A673 (cell line): ENCODE data around the gene AMPH. TPM values are rescaled to one million over a fixed set of nuclear protein-coding genes. Genes with fewer than 3 reads are reported as not detected.

ENCODE experiments used
- BruUV-seq: library from RNA; stranded (reverse); fragments of 400-500 nt; replicated peaks from 2 replicates; lab custom pipeline; 2021; lab: Mats Ljungman, UMichigan
- CTCF ChIA-PET: fragments of 300-600 bp; sonication (Branson Sonifier 250); formaldehyde crosslinking; loops from one replicate; lab custom pipeline; 2022; ENCODE audit warnings: antibody characterized with exemption; lab: Charles Lee
- POLR2A ChIA-PET: fragments of 300-600 bp; sonication (Branson Sonifier 250); formaldehyde crosslinking; loops from one replicate; lab custom pipeline; 2022; ENCODE audit warnings: antibody characterized with exemption; ENCODE audit not compliant: low non-redundant PET; lab: Charles Lee
- DNase-seq: peaks from one replicate; pipeline ENCODE4 v3.0.0-alpha.2; 2015; ENCODE audit warnings: low spot score
- H3K27ac ChIP-seq: fragments of 200-600 bp; sonication (generic); 2 replicates; pipeline ENCODE4 v1.5.1; 2016; ENCODE audit warnings: mixed run types, low read depth, mild to moderate bottlenecking, mixed read lengths, antibody characterized with exemption, low read length; ENCODE audit not compliant: poor library complexity, severe bottlenecking
- H3K27me3 ChIP-seq: fragments of 200-600 bp; sonication (generic); replicated peaks from 2 replicates; pipeline ENCODE4 v1.6.1; 2017; ENCODE audit warnings: mixed run types, low read depth, mild to moderate bottlenecking, mixed read lengths, antibody characterized with exemption, low read length; ENCODE audit not compliant: insufficient read depth, poor library complexity
- H3K36me3 ChIP-seq: fragments of 200-600 bp; sonication (generic); 2 replicates; pipeline ENCODE4 v1.6.1; 2016; ENCODE audit warnings: mixed run types, mild to moderate bottlenecking, mixed read lengths, antibody characterized with exemption, low read length; ENCODE audit not compliant: insufficient read depth, poor library complexity, severe bottlenecking
- H3K4me1 ChIP-seq: fragments of 200-600 bp; sonication (generic); 2 replicates; pipeline ENCODE4 v1.6.1; 2017; ENCODE audit warnings: mixed run types, mild to moderate bottlenecking, mixed read lengths, antibody characterized with exemption, low read length; ENCODE audit not compliant: insufficient read depth, poor library complexity, severe bottlenecking
- H3K4me3 ChIP-seq: fragments of 200-600 bp; sonication (generic); 2 replicates; pipeline ENCODE4 v1.5.1; 2016; ENCODE audit warnings: low read depth, mixed run types, mild to moderate bottlenecking, mixed read lengths, low read length; ENCODE audit not compliant: poor library complexity, severe bottlenecking
- H3K9me3 ChIP-seq: fragments of 200-600 bp; sonication (generic); 2 replicates; pipeline ENCODE4 v1.6.1; 2016; ENCODE audit warnings: mixed run types, low read depth, mild to moderate bottlenecking, mixed read lengths, antibody characterized with exemption, low read length; ENCODE audit not compliant: poor library complexity, severe bottlenecking
- CTCF ChIP-seq: fragments of 300-800, 200-600 bp; sonication (generic); conservative IDR thresholded peaks from 2 replicates; pipeline ENCODE4 v1.5.1; 2017; ENCODE audit warnings: low read depth, mild to moderate bottlenecking, antibody characterized with exemption, low read length, moderate library complexity, mixed read lengths
- EZH2 ChIP-seq: fragments of 200-600 bp; sonication (generic); IDR thresholded peaks from 2 replicates; pipeline ENCODE4 v1.6.1; 2017; ENCODE audit warnings: borderline replicate concordance, low read depth, mild to moderate bottlenecking, mixed read lengths, antibody characterized with exemption, low read length; ENCODE audit not compliant: poor library complexity, severe bottlenecking
- intact Hi-C: fragments of 100-400 bp; cut with micrococcal nuclease; formaldehyde crosslinking; loops from one replicate; pipeline ENCODE4 v1.10.0; 2022; ENCODE audit not compliant: unreplicated experiment
- total RNA-seq: library from RNA; stranded (reverse); gene quantifications from 2 replicates; pipeline ENCODE4 v1.2.3, GENCODE V29; 2021

AMPH gene
- total RNA-seq, 1 experiment from 2014 or later = 2.1 TPM

DNA sequence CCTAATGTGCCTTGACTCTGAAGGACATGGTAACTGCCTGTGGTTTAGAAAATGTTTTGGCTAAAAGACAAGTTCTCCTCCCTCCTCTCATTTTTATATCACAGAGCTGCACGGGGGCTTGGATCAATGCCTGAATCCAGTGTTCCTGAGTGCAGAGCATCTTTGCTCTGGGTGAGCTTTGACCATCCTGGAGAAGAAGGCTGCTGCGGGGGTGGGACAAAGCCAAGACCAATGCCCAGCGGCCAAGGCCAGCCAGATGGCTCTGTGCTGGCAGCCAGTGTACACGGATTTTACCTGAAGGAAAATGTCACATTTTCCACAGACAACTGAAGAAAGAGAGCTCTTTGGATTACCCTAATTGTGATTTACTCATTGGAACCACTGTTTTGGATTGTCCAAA lies 255.7 kb downstream of the AMPH start:
- no peaks in the 10 kb centered on the region for H3K9me3 ChIP-seq
- CTCF ChIA-PET = interaction anchor here (1.1 kb wide), 1 partner anchor 160 kb away, joined by 4 read pairs; no protein-coding TSS in a partner anchor
- TF ChIP-seq EZH2 (no peak), CTCF (no peak)
- DNase-seq = no peak
- intact Hi-C loops = no loop called here
- H3K4me1 ChIP-seq = no peaks in the 10 kb centered on the region
- H3K27me3 ChIP-seq = no peaks in the 10 kb centered on the region
- no peak overlapping the region for H3K27ac ChIP-seq
- POLR2A ChIA-PET = no interaction called here
- BruUV-seq = no TSS peak
- no peak overlapping the region for H3K4me3 ChIP-seq
- no peaks in the 10 kb centered on the region for H3K36me3 ChIP-seq

GRCh38 chr7:38374507-38374906 lies 256.7 kb downstream of the AMPH start:
- ChIA-PET CTCF (interaction anchor here (1.0 kb wide), 1 partner anchor 39 kb away, joined by 3 read pairs; no protein-coding TSS in a partner anchor), POLR2A (no interaction called here)
- Histone ChIP-seq H3K27ac (no peak overlapping the region), H3K36me3 (no peaks in the 10 kb centered on the region), H3K9me3 (no peaks in the 10 kb centered on the region), H3K27me3 (no peaks in the 10 kb centered on the region), H3K4me3 (no peak overlapping the region), H3K4me1 (no peaks in the 10 kb centered on the region)
- intact Hi-C loops = no loop called here
- no peak for TF ChIP-seq EZH2
- TF ChIP-seq CTCF = peak; percentile 80
- BruUV-seq = no TSS peak
- peak; percentile 57 for DNase-seq

- H3K9me3 ChIP-seq = no peaks in the 10 kb centered on the region
- TF ChIP-seq EZH2 (no peak), CTCF (no peak)
- CTCF ChIA-PET = no interaction called here
Observed at GRCh38 chr7:38373155-38373554, 258.0 kb downstream of the AMPH start.

More at GRCh38 chr7:38373155-38373554, 258.0 kb downstream of the AMPH start:
- Histone ChIP-seq H3K27me3 (no peaks in the 10 kb centered on the region), H3K27ac (no peak overlapping the region), H3K4me3 (no peak overlapping the region), H3K36me3 (no peaks in the 10 kb centered on the region), H3K4me1 (no peaks in the 10 kb centered on the region)
- POLR2A ChIA-PET = no interaction called here
- no TSS peak for BruUV-seq
- no peak for DNase-seq
- intact Hi-C loops = no loop called here
